ENCODE data around the gene VPS26C.

The VPS26C gene

DNA sequence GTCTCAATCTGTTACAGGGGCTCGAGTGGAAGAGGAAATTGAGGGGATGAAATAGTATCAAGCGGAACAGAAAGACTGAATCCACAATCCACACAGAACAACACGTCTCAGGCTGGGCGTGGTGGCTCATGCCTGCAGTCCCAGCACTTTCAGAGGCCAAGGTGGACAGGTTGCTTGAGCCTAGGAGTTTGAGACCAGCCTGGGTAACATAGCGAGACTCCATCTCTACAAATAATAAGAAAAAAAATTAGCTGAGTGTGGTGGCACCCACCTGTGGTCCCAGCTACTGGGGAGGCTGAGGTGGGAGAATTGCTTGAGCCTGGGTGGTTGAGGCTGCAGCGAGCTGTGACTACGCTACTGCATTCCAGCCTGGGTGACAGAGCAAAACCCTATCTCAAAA lies 25.7 kb downstream of the VPS26C start:
- peaks cover 80% of the 10 kb centered on the region for H3K79me2 ChIP-seq (ENCODE audit: insufficient read depth, low read length)
- H3K4me1 ChIP-seq (ENCODE audit: insufficient read depth, low read length, poor library complexity, severe bottlenecking), result peaks cover 38% of the 10 kb centered on the region
- H2AFZ ChIP-seq (ENCODE audit: low read length), result no peak overlapping the region
- H3K4me3 ChIP-seq (ENCODE audit: low read length, poor library complexity, severe bottlenecking), result no peak overlapping the region
- no peak overlapping the region for H3K4me2 ChIP-seq (ENCODE audit: low read depth, low read length, poor library complexity, severe bottlenecking)
- peaks cover 5% of the 10 kb centered on the region; the same call in 1 of the 2 replicates for H3F3A ChIP-seq (ENCODE audit: low read depth)
- no peaks in the 10 kb centered on the region for H4K20me1 ChIP-seq (ENCODE audit: insufficient read depth, low read length, poor library complexity, severe bottlenecking)
- TF ChIP-seq EZH2phosphoT487 (IDR thresholded peaks at IDR 0.05; ENCODE audit: borderline replicate concordance), result no peak
- no peaks in the 10 kb centered on the region for H3K9me2 ChIP-seq (replicated peaks; ENCODE audit: low read depth, low read length)
- peaks cover 18% of the 10 kb centered on the region; the same call in 1 of the 2 replicates for H3K36me3 ChIP-seq (ENCODE audit: insufficient read depth, low read length)
- no peaks in the 10 kb centered on the region for H3K27me3 ChIP-seq (ENCODE audit: insufficient read depth, low read length, poor library complexity, severe bottlenecking)
- H3K9ac ChIP-seq (ENCODE audit: low read depth, low read length, poor library complexity, severe bottlenecking), result no peak overlapping the region
- no peaks in the 10 kb centered on the region for H3K9me3 ChIP-seq (ENCODE audit: insufficient read depth, low read depth, low read length)

DNA sequence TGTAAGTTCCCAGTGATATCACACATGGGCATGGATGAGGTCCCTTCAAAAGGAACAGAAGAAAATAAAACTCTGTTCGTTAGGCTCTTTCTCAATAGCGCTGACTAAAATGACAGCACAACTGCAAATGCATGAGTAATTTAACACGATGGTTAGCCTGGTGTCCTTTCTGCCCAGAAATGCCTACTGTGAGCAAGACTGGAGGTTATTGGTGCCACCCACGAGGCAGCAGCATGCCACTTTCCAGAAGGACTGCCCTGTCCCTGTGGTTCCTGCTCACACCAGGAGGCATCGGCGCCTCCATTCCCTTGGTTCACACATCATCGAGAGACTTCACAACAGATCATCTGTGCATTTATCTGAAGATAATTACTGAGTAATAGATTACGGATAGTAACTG lies 26.2 kb downstream of the VPS26C start:
- H3K4me1 ChIP-seq (ENCODE audit: insufficient read depth, low read length, poor library complexity, severe bottlenecking), result peaks cover 38% of the 10 kb centered on the region
- no peaks in the 10 kb centered on the region for H3K27me3 ChIP-seq (ENCODE audit: insufficient read depth, low read length, poor library complexity, severe bottlenecking)
- no peaks in the 10 kb centered on the region for H3K9me2 ChIP-seq (replicated peaks; ENCODE audit: low read depth, low read length)
- TF ChIP-seq, protein P1, sequence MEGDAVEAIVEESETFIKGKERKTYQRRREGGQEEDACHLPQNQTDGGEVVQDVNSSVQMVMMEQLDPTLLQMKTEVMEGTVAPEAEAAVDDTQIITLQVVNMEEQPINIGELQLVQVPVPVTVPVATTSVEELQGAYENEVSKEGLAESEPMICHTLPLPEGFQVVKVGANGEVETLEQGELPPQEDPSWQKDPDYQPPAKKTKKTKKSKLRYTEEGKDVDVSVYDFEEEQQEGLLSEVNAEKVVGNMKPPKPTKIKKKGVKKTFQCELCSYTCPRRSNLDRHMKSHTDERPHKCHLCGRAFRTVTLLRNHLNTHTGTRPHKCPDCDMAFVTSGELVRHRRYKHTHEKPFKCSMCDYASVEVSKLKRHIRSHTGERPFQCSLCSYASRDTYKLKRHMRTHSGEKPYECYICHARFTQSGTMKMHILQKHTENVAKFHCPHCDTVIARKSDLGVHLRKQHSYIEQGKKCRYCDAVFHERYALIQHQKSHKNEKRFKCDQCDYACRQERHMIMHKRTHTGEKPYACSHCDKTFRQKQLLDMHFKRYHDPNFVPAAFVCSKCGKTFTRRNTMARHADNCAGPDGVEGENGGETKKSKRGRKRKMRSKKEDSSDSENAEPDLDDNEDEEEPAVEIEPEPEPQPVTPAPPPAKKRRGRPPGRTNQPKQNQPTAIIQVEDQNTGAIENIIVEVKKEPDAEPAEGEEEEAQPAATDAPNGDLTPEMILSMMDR (conservative IDR thresholded peaks at IDR 0.05; ENCODE audit: low read length), result no peak
- TF ChIP-seq EZH2phosphoT487 (IDR thresholded peaks at IDR 0.05; ENCODE audit: borderline replicate concordance), result no peak
- no peak overlapping the region for H3K9ac ChIP-seq (ENCODE audit: low read depth, low read length, poor library complexity, severe bottlenecking)
- H2AFZ ChIP-seq (ENCODE audit: low read length), result no peak overlapping the region
- no peak overlapping the region for H3K4me2 ChIP-seq (ENCODE audit: low read depth, low read length, poor library complexity, severe bottlenecking)
- no peaks in the 10 kb centered on the region for H4K20me1 ChIP-seq (ENCODE audit: insufficient read depth, low read length, poor library complexity, severe bottlenecking)
- no peaks in the 10 kb centered on the region for H3K9me3 ChIP-seq (ENCODE audit: insufficient read depth, low read depth, low read length)
- H3K4me3 ChIP-seq (ENCODE audit: low read length, poor library complexity, severe bottlenecking), result no peak overlapping the region
- H3F3A ChIP-seq (ENCODE audit: low read depth), result peaks cover 5% of the 10 kb centered on the region; the same call in 1 of the 2 replicates
- peaks cover 19% of the 10 kb centered on the region; the same call in 1 of the 2 replicates for H3K36me3 ChIP-seq (ENCODE audit: insufficient read depth, low read length)
- H3K79me2 ChIP-seq (ENCODE audit: insufficient read depth, low read length), result peaks cover 80% of the 10 kb centered on the region

DNA sequence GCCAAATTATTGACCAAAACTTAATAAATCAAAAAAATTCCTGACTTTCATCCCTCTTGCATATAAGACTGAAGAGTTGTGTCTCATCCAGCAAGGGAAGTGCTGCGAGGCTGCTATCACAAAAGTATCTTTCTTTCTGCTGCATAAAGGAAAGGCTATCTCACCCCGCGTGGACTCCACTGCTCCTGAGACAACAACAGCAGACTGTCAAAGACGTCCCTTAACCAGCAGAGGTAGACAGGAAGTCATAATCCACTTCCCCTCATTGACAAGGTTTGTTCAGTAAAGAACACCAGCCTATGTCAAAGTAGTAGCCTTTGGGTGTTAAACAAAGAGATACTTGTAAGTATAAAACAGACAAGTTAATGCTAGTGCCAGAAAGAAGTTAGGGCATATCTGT lies 29.4 kb downstream of the VPS26C start:
- peaks cover 60% of the 10 kb centered on the region for H3K79me2 ChIP-seq (ENCODE audit: insufficient read depth, low read length)
- no peak overlapping the region for H2AFZ ChIP-seq (ENCODE audit: low read length)
- H3K9me2 ChIP-seq (replicated peaks; ENCODE audit: low read depth, low read length), result no peaks in the 10 kb centered on the region
- H3K27me3 ChIP-seq (ENCODE audit: insufficient read depth, low read length, poor library complexity, severe bottlenecking), result no peaks in the 10 kb centered on the region
- H3K4me1 ChIP-seq (ENCODE audit: insufficient read depth, low read length, poor library complexity, severe bottlenecking), result peaks cover 28% of the 10 kb centered on the region
- peaks cover 37% of the 10 kb centered on the region; the same call in 1 of the 2 replicates for H3K36me3 ChIP-seq (ENCODE audit: insufficient read depth, low read length)
- peak overlapping the region; percentile 49 for H3K4me3 ChIP-seq (ENCODE audit: low read length, poor library complexity, severe bottlenecking)
- no peaks in the 10 kb centered on the region for H3K9me3 ChIP-seq (ENCODE audit: insufficient read depth, low read depth, low read length)
- TF ChIP-seq EZH2phosphoT487 (IDR thresholded peaks at IDR 0.05; ENCODE audit: borderline replicate concordance), result no peak
- TF ChIP-seq, protein P1 (conservative IDR thresholded peaks at IDR 0.05; ENCODE audit: low read length), result 0 out of 2 replicates have a peak, but pooled peaks have one; percentile 14
- H3K9ac ChIP-seq (ENCODE audit: low read depth, low read length, poor library complexity, severe bottlenecking), result peak overlapping the region; percentile 34
- no peaks in the 10 kb centered on the region for H4K20me1 ChIP-seq (ENCODE audit: insufficient read depth, low read length, poor library complexity, severe bottlenecking)
- H3F3A ChIP-seq (ENCODE audit: low read depth), result peaks cover 5% of the 10 kb centered on the region; the same call in 1 of the 2 replicates
- H3K4me2 ChIP-seq (ENCODE audit: low read depth, low read length, poor library complexity, severe bottlenecking), result peak overlapping the region; percentile 65

DNA sequence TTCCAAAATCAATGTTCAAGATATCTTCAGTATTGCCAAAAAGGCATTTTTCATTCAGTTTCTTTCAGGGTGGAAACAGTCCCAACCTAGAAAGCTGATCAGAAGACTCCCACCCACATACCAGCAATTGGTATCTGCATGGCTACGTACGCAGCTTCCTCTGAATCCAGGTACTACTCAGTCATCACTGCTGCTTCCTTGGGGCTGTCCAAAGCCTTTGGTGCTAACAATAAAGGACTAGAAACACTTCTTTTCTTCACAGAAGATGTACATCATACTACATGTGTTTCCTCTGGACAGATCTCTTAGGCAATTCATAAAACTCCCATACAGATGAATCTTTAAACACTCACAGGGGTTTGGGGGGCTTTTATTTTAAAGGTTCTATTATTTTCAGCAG lies 29.8 kb downstream of the VPS26C start:
- peaks cover 28% of the 10 kb centered on the region for H3K4me1 ChIP-seq (ENCODE audit: insufficient read depth, low read length, poor library complexity, severe bottlenecking)
- H2AFZ ChIP-seq (ENCODE audit: low read length), result no peak overlapping the region
- peaks cover 5% of the 10 kb centered on the region; the same call in 1 of the 2 replicates for H3F3A ChIP-seq (ENCODE audit: low read depth)
- peaks cover 55% of the 10 kb centered on the region for H3K79me2 ChIP-seq (ENCODE audit: insufficient read depth, low read length)
- H3K9me2 ChIP-seq (replicated peaks; ENCODE audit: low read depth, low read length), result no peaks in the 10 kb centered on the region
- H4K20me1 ChIP-seq (ENCODE audit: insufficient read depth, low read length, poor library complexity, severe bottlenecking), result no peaks in the 10 kb centered on the region
- no peak for TF ChIP-seq EZH2phosphoT487 (IDR thresholded peaks at IDR 0.05; ENCODE audit: borderline replicate concordance)
- TF ChIP-seq, protein P1 (conservative IDR thresholded peaks at IDR 0.05; ENCODE audit: low read length), result no peak
- no peaks in the 10 kb centered on the region for H3K9me3 ChIP-seq (ENCODE audit: insufficient read depth, low read depth, low read length)
- H3K27me3 ChIP-seq (ENCODE audit: insufficient read depth, low read length, poor library complexity, severe bottlenecking), result no peaks in the 10 kb centered on the region
- H3K4me2 ChIP-seq (ENCODE audit: low read depth, low read length, poor library complexity, severe bottlenecking), result peak overlapping the region; percentile 65
- H3K36me3 ChIP-seq (ENCODE audit: insufficient read depth, low read length), result peaks cover 42% of the 10 kb centered on the region; the same call in 1 of the 2 replicates
- H3K9ac ChIP-seq (ENCODE audit: low read depth, low read length, poor library complexity, severe bottlenecking), result peak overlapping the region; percentile 34
- H3K4me3 ChIP-seq (ENCODE audit: low read length, poor library complexity, severe bottlenecking), result peak overlapping the region; percentile 49
